NB4 (cell line): Measurements from ENCODE around the gene GREB1L.

Source experiments
- CTCF ChIP-seq: IDR thresholded peaks from one replicate; pipeline ENCODE4 v1.5.1; 2012; ENCODE audit warnings: low read depth, low read length
- POLR2A ChIP-seq: IDR thresholded peaks from 2 replicates; pipeline ENCODE4 v1.6.1; 2011; ENCODE audit warnings: mild to moderate bottlenecking; ENCODE audit not compliant: insufficient read length; ENCODE audit errors: extremely low read depth

GRCh38 chr18:21295101-21295500, 53.1 kb downstream of the GREB1L start:
- TF ChIP-seq CTCF (no peak), POLR2A (no peak)
